Hepatocyte (in vitro differentiated cells): ENCODE results near the gene FGF10. TPM values are rescaled to one million over a fixed set of nuclear protein-coding genes. Genes with fewer than 3 reads are reported as not detected.

Experiments used
- DNase-seq: peaks from one replicate; pipeline ENCODE4 v3.0.0-alpha.2; 2016; ENCODE audit warnings: low spot score
- H2AFZ ChIP-seq: fragments of 200-600 bp; sonication (generic); 2 replicates; pipeline ENCODE4 v1.6.0; 2016; ENCODE audit warnings: antibody characterized with exemption, mild to moderate bottlenecking
- H3K27ac ChIP-seq: fragments of 200-600 bp; sonication (generic); 2 replicates; pipeline ENCODE4 v1.5.1; 2016; ENCODE audit warnings: mild to moderate bottlenecking
- H3K27me3 ChIP-seq: fragments of 200-600 bp; sonication (generic); 2 replicates; pipeline ENCODE4 v1.6.1; 2016
- H3K36me3 ChIP-seq: fragments of 200-600 bp; sonication (generic); replicated peaks from 2 replicates; pipeline ENCODE4 v1.5.1; 2016; ENCODE audit warnings: low read depth; ENCODE audit not compliant: insufficient read depth
- H3K4me1 ChIP-seq: fragments of 200-600 bp; sonication (generic); 2 replicates; pipeline ENCODE4 v1.5.1; 2016; ENCODE audit warnings: mild to moderate bottlenecking, moderate library complexity; ENCODE audit not compliant: insufficient read depth
- H3K4me2 ChIP-seq: fragments of 200-600 bp; sonication (generic); 2 replicates; pipeline ENCODE4 v1.6.0; 2016
- H3K4me3 ChIP-seq: fragments of 200-600 bp; sonication (generic); 2 replicates; pipeline ENCODE4 v1.5.1; 2016; ENCODE audit warnings: mild to moderate bottlenecking
- H3K79me2 ChIP-seq: fragments of 200-600 bp; sonication (generic); 2 replicates; pipeline ENCODE4 v1.6.0; 2017; ENCODE audit warnings: mild to moderate bottlenecking
- H3K9me2 ChIP-seq: fragments of 200-600 bp; sonication (generic); replicated peaks from 2 replicates; pipeline ENCODE4 v1.6.0; 2017; ENCODE audit warnings: mild to moderate bottlenecking; ENCODE audit not compliant: insufficient read depth
- H3K9me3 ChIP-seq: fragments of 200-600 bp; sonication (generic); 2 replicates; pipeline ENCODE4 v1.5.1; 2016; ENCODE audit warnings: low read depth, mild to moderate bottlenecking
- H4K20me1 ChIP-seq: fragments of 200-600 bp; sonication (generic); 2 replicates; pipeline ENCODE4 v1.6.0; 2016; ENCODE audit warnings: mild to moderate bottlenecking; ENCODE audit not compliant: insufficient read depth, poor library complexity, severe bottlenecking
- EZH2 ChIP-seq: fragments of 200-600 bp; sonication (generic); IDR thresholded peaks from 2 replicates; pipeline ENCODE4 v1.6.1; 2016; ENCODE audit warnings: antibody characterized with exemption, mild to moderate bottlenecking, borderline replicate concordance
- EZH2phosphoT487 ChIP-seq: fragments of 200-600 bp; sonication (generic); IDR thresholded peaks from one replicate; pipeline ENCODE4 v1.6.1; 2018; ENCODE audit warnings: antibody characterized with exemption, mild to moderate bottlenecking, low read depth, moderate library complexity; ENCODE audit not compliant: unreplicated experiment, severe bottlenecking
- WGBS: methylation state at CpG from one replicate; pipeline ENCODE4 v1.1.6; 2016; ENCODE audit warnings: low lambda C conversion rate; ENCODE audit errors: missing lambda C conversion rate; 5-methylcytosine and 5-hydroxymethylcytosine counted together
- polyA plus RNA-seq: library from polyadenylated mRNA; unstranded; fragments of >200 nt; fragmentation: Nextera tagmentation; extraction: Ambion mirVana; gene quantifications from 2 replicates; pipeline ENCODE4 v1.2.1, GENCODE V29; 2016
- total RNA-seq: library from RNA; depleted of rRNA; stranded (reverse); fragments of >200 nt; gene quantifications from 2 replicates; pipeline ENCODE4 v1.2.3, GENCODE V29; 2014
- TF ChIP-seq, protein P1 (sequence below): fragments of 200-600 bp; sonication (generic); IDR thresholded peaks from 2 replicates; pipeline ENCODE4 v1.5.1; 2016; ENCODE audit warnings: antibody characterized with exemption, mild to moderate bottlenecking; ENCODE audit not compliant: poor library complexity

FGF10 gene
- total and polyA plus RNA-seq, 2 experiments from 2014 or later, result 5.1 to 6.1 TPM

DNA sequence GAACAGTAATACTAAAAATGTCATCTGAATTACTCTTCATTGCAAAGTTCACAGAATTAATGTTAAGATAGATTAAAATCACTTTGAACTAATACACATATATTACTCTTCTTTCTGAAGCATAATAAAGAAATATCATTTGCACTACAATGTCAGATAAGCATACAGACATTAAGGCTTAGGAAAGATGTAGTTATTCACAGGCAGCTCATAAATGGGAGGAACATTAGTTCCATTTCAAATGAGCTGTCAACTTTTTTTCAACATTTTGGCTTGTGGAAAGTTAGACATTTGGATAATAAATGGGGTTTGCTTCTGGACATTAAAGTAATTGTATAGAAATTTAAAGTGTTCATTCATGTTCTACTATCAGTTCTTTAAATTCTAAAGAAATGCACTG is 6.3 kb downstream of the FGF10 start:
- no peak for DNase-seq
- Histone ChIP-seq H3K36me3 (no peaks in the 10 kb centered on the region), H2AFZ (no peak overlapping the region), H3K4me2 (no peak overlapping the region), H3K9me2 (no peaks in the 10 kb centered on the region), H3K27ac (no peak overlapping the region), H3K27me3 (peaks cover 27% of the 10 kb centered on the region), H4K20me1 (no peaks in the 10 kb centered on the region), H3K4me1 (no peaks in the 10 kb centered on the region), H3K9me3 (no peaks in the 10 kb centered on the region), H3K79me2 (no peaks in the 10 kb centered on the region), H3K4me3 (no peak overlapping the region)
- TF ChIP-seq, protein P1, sequence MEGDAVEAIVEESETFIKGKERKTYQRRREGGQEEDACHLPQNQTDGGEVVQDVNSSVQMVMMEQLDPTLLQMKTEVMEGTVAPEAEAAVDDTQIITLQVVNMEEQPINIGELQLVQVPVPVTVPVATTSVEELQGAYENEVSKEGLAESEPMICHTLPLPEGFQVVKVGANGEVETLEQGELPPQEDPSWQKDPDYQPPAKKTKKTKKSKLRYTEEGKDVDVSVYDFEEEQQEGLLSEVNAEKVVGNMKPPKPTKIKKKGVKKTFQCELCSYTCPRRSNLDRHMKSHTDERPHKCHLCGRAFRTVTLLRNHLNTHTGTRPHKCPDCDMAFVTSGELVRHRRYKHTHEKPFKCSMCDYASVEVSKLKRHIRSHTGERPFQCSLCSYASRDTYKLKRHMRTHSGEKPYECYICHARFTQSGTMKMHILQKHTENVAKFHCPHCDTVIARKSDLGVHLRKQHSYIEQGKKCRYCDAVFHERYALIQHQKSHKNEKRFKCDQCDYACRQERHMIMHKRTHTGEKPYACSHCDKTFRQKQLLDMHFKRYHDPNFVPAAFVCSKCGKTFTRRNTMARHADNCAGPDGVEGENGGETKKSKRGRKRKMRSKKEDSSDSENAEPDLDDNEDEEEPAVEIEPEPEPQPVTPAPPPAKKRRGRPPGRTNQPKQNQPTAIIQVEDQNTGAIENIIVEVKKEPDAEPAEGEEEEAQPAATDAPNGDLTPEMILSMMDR, result no peak
- no peak for TF ChIP-seq EZH2
- no peak for TF ChIP-seq EZH2phosphoT487

DNA sequence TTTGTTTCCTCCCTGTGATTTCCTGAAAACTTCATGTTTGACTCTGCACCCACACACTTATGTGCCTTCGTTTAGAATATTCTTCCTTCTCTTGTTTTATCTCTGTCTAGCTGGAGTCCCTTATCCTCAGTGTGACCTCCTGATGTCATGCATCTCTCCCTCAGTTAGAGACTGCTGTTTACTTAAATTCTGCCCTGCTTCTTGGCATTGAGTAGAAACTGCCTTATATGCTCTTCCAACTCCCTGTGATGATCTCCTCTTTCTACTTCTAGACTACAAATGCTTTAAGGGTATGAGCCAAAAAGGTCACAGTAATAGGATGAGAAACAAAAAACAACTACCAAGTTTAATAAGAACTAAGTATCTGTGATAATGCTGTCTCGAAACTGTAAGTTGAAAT is 12.2 kb downstream of the FGF10 start:
- no peak overlapping the region for H2AFZ ChIP-seq
- WGBS, result 75% methylated on average over 2 of the region's 2 CpGs
- no peaks in the 10 kb centered on the region for H3K27me3 ChIP-seq
- no peak overlapping the region for H3K4me2 ChIP-seq
- no peaks in the 10 kb centered on the region for H3K79me2 ChIP-seq
- DNase-seq, result no peak
- no peak overlapping the region for H3K4me3 ChIP-seq
- no peaks in the 10 kb centered on the region for H3K9me2 ChIP-seq
- H3K4me1 ChIP-seq, result no peaks in the 10 kb centered on the region
- TF ChIP-seq, protein P1, result no peak
- TF ChIP-seq EZH2, result no peak
- no peak for TF ChIP-seq EZH2phosphoT487
- H3K9me3 ChIP-seq, result no peaks in the 10 kb centered on the region
- no peaks in the 10 kb centered on the region for H4K20me1 ChIP-seq
- H3K27ac ChIP-seq, result no peak overlapping the region
- H3K36me3 ChIP-seq, result no peaks in the 10 kb centered on the region

DNA sequence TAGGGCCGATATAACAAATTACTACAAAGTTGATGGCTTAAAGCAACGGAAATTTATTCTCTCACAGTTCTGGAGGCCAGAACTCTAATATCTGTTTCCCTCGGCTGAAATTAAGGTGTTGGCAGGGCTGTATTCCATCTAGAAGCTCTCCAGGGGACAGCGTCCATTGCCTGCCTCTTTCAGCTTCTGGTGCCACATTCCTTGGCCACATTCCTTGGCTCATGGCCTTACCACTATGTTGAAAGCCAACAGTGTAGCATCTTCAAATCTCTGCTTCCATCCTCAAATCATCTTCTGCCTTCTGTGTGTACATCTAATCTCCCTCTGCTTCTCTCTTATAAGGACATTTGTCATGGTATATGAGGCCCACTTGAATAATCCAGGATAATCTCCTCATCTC is 17.2 kb downstream of the FGF10 start:
- DNase-seq, result no peak
- no peaks in the 10 kb centered on the region for H3K9me2 ChIP-seq
- no peak overlapping the region for H3K4me2 ChIP-seq
- no peaks in the 10 kb centered on the region for H3K9me3 ChIP-seq
- no peaks in the 10 kb centered on the region for H3K79me2 ChIP-seq
- WGBS, result 88% methylated on average over 4 of the region's 4 CpGs
- no peaks in the 10 kb centered on the region for H4K20me1 ChIP-seq
- H3K4me3 ChIP-seq, result no peak overlapping the region
- no peaks in the 10 kb centered on the region for H3K4me1 ChIP-seq
- no peak overlapping the region for H3K27ac ChIP-seq
- TF ChIP-seq, protein P1, result no peak
- no peak for TF ChIP-seq EZH2phosphoT487
- TF ChIP-seq EZH2, result no peak
- H3K27me3 ChIP-seq, result no peaks in the 10 kb centered on the region
- no peaks in the 10 kb centered on the region for H3K36me3 ChIP-seq
- H2AFZ ChIP-seq, result no peak overlapping the region

DNA sequence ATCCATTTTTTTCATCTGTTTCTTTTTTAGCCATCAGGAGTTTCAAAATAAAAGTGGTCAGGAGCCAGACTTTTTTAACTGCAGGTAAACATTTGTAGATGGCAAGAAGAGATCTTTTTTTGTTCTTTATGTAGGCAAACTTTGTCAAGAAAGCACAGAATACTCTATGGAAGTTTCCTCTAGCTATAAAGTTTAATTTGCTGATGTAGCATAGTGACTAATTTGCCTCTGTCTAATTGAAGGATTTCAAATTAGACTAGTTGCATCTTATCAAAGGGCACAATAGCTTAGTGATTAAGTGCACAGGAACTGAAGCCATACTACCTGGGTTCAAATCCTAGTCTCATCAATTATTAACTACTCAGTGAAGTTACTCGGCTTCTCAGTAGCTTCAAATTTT is 22.0 kb downstream of the FGF10 start:
- Histone ChIP-seq H3K36me3 (no peaks in the 10 kb centered on the region), H3K79me2 (no peaks in the 10 kb centered on the region), H3K4me2 (no peak overlapping the region), H2AFZ (no peak overlapping the region), H3K4me3 (no peak overlapping the region), H3K27me3 (no peaks in the 10 kb centered on the region), H3K9me2 (no peaks in the 10 kb centered on the region), H3K9me3 (no peaks in the 10 kb centered on the region), H3K4me1 (no peaks in the 10 kb centered on the region), H4K20me1 (no peaks in the 10 kb centered on the region), H3K27ac (no peak overlapping the region)
- TF ChIP-seq, protein P1, result no peak
- TF ChIP-seq EZH2phosphoT487 (no peak), EZH2 (no peak)
- WGBS, result 71% methylated on average over 1 of the region's 1 CpG
- no peak for DNase-seq
